Esophagus muscularis mucosa (tissue), 3 donors: ENCODE results near the gene TPO.

Experiments
- CTCF ChIP-seq, 3 experiments: fragments of 200-600 bp in 2 of 3; fragments of 450-650 bp in 1 of 3; sonication (generic) in 2 of 3; IDR thresholded peaks; one replicate each; pipeline ENCODE4 v1.5.1; 2017 to 2019; ENCODE audit warnings: antibody characterized with exemption in 3 of 3, mild to moderate bottlenecking in 2 of 3, moderate library complexity in 1 of 3
- POLR2AphosphoS5 ChIP-seq, 2 donors: sonication (generic); formaldehyde crosslinking; IDR thresholded peaks; one replicate each; pipeline ENCODE4 v1.6.1; 2017; ENCODE audit warnings: antibody characterized with exemption in 2 of 2

- TF ChIP-seq POLR2AphosphoS5 (IDR thresholded peaks at IDR 0.05) (no peak), CTCF (IDR thresholded peaks at IDR 0.05) (no peak)
These were observed 8.9 kb downstream of the TPO start for GRCh38 chr2:1422131-1422530.
